Uterus (tissue), 2 donors: ENCODE measurements around the gene TRIP11.

Experiments
- POLR2A ChIP-seq, 2 donors: fragments of 450-650 bp; IDR thresholded peaks; one replicate each; pipeline ENCODE4 v1.6.1; 2016; ENCODE audit warnings: antibody characterized with exemption in 2 of 2, mild to moderate bottlenecking in 1 of 2, moderate library complexity in 1 of 2
- TF ChIP-seq, protein P1 (sequence below), 4 experiments: fragments of 200-600 bp in 2 of 4; fragments of 450-650 bp in 2 of 4; sonication (generic) in 2 of 4; IDR thresholded peaks; one replicate each; pipeline ENCODE4 v1.5.1; 2016 to 2019; ENCODE audit warnings: antibody characterized with exemption in 4 of 4, mild to moderate bottlenecking in 2 of 4, moderate library complexity in 1 of 4

DNA sequence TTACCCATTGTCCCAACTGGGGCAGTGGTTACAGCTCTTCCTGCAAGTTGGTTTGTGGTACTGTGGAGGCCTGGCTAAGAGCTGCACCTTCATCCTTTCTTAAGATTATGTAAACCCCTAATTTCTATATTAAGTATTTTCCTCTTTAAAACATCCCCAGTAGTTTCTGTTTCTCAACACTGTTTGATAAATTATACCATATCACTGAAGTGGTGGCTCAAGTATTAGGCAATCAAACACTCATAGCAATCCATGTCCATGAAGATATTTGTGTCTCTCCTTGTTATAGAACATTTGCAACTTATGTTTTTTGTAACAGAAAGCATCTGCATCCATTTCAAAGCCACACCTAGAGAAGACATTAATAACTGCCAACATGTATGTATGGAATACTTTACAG is 34.7 kb upstream of the TRIP11 start:
- no peak for TF ChIP-seq POLR2A (IDR thresholded peaks at IDR 0.05)
- TF ChIP-seq, protein P1, sequence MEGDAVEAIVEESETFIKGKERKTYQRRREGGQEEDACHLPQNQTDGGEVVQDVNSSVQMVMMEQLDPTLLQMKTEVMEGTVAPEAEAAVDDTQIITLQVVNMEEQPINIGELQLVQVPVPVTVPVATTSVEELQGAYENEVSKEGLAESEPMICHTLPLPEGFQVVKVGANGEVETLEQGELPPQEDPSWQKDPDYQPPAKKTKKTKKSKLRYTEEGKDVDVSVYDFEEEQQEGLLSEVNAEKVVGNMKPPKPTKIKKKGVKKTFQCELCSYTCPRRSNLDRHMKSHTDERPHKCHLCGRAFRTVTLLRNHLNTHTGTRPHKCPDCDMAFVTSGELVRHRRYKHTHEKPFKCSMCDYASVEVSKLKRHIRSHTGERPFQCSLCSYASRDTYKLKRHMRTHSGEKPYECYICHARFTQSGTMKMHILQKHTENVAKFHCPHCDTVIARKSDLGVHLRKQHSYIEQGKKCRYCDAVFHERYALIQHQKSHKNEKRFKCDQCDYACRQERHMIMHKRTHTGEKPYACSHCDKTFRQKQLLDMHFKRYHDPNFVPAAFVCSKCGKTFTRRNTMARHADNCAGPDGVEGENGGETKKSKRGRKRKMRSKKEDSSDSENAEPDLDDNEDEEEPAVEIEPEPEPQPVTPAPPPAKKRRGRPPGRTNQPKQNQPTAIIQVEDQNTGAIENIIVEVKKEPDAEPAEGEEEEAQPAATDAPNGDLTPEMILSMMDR (IDR thresholded peaks at IDR 0.05) = no peak
